Globus pallidus (tissue), 1 donor: ENCODE results near the gene ATP6V0A4.
"Not testable (repeated sequence)": the region's sequence is repeated elsewhere in the genome, so short reads cannot be mapped to it uniquely, and the experiment has no call there.

Experiments used
- DNase-seq: peaks from one replicate; pipeline ENCODE4 v3.0.0-alpha.2; 2015; ENCODE audit warnings: low spot score

ATP6V0A4 gene

DNA sequence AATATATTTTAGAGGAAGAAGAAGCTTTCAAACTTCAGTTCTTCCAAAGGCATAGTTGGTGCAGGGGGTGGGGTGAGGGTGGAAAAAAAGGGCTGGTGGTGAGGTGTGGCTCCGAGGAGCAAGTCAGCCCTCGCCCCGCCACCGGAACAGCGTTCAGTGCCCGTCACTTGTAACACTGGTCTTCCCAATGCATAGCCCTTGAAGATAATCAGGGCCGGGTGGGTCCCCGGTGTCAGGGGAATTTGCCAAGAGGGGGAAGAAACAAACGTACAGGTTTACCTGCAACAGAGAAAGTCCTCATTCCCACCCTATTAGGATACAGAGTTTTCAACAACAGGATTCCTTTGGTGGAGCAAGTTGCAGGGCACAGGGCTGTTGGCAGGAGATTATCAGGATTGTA lies 98.3 kb downstream of the ATP6V0A4 start:
- no peak for DNase-seq

DNA sequence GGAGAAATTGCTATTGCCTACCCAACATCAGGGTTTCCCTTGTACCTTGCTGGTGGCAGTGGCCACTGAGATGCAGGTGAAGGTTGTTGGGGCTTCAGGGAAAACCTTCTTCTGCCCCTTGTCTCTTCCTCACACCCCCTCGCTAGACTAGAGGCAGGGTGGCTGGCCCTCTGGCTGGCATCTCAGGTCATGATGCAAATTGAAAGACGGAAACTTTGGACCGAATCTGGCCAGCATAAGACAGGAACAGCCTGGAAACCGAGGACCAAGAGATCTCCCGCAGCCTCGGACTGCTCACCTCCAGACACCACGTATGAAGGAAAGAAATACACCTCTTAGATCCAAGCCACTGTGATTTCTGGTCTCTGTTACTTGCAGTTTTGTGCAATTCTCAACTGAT lies 99.7 kb downstream of the ATP6V0A4 start:
- DNase-seq = no peak

DNA sequence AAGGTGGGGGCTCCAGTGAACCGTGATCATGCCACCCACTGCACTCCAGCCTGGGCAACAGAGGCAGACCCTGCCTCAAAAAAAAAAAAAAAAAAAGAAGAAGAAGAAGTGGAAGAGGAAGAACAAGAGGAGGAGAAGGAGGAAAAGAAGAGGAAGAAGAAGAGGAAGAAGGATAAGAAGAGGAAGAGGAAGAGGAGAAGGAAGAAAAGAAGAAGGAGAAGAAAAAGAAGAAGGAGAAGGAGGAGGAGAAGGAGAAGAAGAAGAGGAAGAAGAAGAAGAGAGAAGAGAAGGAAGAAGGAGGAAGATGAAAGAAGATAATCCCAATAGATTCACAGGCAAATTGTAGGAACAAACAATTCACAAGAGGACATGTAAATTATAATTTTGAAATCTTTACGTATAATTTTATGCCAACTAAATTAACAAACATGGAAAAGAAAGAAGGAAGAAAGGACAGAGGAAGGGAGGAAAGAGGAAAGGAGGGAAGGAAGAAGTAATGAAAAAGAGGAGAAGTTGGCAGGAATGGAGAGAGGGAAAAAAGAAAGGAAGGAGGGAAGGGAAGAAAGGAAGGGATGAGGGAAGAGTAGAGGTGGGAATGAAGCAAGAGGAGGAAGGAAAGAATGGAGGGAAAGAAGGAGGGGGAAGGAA lies 100.3 kb downstream of the ATP6V0A4 start:
- DNase-seq = no peak

DNA sequence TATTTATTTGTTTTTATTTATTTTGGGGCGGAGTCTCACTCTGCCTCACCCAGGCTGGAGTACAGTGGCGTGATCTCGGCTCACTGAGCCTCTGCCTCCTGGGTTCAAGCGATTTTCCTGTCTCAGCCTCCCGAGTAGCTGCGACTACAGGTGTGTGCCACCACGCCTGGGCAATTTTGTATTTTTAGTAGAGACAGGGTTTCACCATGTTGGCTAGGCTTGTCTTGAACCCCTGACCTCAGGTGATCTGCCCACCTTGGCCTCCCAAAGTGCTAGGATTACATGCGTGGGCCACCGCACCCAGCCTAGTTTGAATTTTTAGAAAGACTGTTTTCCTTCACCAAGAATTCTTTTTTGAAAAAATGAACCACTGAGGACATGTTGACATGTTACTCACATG lies 102.2 kb downstream of the ATP6V0A4 start:
- not testable (repeated sequence) for DNase-seq

DNA sequence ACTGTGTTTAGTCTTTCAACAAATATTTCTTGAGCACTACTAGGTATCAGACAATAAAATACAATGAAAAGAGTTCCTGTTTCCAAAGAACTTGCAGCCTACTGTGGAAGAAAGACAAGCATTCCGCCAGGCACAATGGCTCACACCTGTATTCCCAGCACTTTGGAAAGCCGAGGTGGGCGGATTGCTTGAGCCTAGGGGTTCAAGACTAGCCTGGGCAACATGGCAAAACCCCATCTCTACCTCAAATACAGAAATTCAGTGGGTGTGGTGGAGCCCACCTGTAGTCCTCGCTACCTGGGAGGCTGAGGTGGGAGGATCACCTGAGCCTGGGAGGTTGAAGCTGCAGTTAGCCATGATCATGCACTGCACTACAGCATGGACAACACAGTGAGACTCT lies 102.9 kb downstream of the ATP6V0A4 start:
- DNase-seq = no peak

DNA sequence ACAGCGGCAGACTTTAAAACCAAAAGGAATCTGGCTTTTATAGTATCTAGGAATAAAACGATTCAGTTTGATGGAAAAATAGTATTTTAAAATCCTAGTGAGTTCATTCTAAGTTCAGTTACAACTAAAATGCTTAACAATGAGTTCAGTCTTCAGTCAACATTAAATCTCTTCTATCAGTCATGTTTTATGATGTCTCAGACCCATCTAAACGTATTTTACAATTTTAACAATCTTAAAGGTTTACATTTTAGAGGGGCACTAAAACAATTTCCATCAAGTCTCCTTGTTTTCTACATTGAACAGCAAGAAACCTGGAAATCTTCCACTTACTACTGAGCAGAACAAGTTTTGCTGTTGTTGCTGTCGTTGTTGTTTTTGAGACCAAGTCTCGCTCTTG lies 106.8 kb downstream of the ATP6V0A4 start:
- no peak for DNase-seq

DNA sequence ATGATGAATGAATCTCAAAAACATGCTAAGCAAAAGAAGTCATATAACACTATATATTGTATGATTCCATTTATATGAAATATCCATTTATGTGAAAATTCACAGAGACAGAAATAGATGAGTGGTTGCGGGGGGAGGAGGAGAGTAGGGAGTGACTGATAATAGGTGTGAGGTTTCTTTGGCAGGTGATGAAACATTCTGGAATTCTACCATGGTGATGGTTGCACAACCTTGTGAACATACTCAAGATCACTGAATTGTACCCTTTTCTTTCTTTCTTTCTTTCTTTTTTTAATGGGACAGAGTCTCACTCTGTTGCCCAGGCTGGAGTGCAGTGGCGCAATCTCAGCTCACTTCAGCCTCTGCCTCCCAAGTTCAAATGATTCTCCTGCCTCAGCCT lies 107.5 kb downstream of the ATP6V0A4 start:
- DNase-seq = no peak

DNA sequence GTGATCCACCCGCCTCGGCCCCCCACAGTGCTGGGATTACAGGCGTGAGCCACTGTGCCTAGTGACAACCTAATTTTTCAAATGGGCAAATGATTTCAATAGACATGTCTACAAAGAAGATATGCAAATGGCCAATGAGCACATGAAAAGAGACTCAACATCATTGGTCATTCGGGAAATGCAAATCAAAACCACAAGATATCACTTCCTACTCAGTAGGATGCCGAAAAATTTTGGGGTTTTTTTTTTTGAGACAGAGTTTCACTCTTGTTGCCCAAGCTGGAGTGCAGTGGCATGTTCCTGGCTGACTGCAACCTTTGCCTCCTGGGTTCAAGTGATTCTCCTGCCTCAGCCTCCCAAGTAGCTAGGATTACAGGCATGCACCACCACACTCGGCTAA lies 110.0 kb downstream of the ATP6V0A4 start:
- not testable (repeated sequence) for DNase-seq

DNA sequence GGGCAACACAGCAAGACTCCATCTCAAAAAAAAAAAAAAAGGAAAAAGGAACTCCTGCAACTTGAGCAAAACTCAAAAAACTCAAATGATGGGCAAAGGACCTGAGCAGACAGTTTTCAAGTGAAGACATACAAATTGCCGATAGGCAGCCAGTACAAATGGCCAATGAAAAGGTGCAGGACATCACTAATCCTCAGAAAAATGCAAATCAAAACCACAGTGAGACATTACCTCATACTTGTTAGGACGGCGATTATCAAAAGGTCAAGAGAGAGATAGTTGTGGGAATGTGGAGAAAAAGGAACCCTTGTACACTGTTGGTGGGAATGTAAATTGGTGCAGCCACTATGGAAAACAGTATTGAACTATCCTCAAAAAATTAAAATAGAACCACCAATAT lies 113.7 kb downstream of the ATP6V0A4 start:
- no peak for DNase-seq

DNA sequence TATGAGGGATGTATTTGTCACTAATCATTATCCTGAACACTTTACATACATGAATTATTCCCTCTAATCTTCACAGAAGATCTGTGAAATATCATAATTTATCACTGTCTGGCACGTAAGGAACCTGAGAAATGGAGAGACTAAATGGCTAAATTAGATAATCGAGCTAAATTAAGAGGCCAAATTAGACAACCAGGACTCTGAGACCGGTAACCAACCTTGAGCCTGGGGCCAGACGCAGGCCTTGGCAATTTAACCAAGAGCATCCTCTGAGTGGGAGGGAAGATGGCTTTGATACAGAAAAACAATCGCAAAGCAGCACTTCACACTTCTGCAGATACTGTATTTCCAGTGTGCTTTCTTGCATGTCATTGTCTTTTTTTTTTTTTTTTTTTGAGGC lies 118.2 kb downstream of the ATP6V0A4 start:
- DNase-seq = no peak

DNA sequence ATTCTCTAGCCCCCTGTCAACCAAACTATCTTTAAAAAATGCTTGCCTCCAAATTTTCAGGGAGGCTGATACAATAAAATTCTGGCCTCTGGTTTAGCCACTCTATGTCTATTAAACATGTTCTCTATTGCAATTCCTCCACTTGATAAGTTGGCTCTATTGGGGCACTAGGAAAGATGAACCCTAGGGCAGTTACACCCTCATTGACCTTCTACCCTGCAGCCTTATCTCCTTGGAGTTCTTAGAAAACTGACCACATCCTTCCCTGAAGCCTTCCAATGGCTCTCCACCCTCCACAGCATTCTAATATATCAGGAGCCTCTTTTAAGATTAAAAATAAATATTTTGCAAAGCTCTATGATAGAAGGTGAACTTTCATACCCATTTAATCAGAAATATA lies 127.4 kb downstream of the ATP6V0A4 start:
- DNase-seq = no peak

DNA sequence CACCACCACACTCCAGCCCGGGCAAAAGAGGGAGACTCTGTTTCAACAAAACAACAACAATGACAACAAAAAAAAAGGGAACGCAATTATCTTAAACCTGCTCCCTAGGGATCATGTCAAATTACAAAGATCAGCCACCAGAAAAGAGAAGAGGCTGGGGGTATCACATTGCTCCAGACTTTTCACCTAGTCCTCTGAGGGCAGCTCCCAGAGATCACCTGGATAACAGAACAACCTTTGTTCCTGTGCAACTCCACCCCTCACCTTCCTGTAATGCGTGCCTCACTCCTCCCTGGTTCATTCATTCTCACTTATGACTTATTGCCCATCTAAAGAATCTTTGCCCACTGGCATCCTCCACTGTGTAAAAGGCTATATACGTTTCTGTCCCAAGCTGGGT lies 128.6 kb downstream of the ATP6V0A4 start:
- no peak for DNase-seq

DNA sequence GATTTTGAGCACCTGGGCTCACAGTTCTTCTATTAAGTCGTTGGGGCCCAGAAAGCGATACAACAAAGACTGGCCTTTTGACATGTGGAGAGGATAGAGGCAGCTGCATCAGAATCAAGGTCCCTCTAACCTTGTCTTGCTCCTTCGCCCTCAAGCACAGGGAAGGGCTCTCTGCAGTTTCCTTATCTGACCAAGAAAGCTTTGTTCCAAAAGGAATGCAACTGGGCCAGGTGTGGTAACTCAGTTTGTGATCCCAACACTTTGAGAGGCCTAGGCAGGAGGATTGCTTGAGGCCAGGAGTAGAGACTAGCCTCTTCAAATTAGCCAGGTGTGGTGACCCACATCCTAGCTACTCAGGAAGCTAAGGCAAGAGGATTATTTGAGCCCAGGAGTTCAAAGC lies 129.1 kb downstream of the ATP6V0A4 start:
- DNase-seq = no peak

DNA sequence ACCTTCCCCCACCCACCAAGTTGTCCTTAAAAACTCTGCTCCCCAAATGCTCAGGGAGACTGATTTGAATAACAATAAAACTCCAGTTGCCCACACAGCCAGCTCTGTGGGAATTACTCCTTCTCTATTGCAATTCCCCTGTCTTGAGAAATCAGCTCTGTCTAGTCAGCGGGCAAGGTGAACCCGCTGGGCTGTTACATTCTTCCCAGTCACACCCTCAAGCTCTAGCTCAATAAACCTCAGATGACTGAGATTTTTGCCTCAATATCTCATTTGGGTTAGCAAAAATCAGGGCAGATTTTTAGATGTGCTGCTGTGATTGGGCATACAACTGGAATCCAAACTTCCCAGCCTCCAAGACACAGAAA lies 129.8 kb downstream of the ATP6V0A4 start:
- no peak for DNase-seq

DNA sequence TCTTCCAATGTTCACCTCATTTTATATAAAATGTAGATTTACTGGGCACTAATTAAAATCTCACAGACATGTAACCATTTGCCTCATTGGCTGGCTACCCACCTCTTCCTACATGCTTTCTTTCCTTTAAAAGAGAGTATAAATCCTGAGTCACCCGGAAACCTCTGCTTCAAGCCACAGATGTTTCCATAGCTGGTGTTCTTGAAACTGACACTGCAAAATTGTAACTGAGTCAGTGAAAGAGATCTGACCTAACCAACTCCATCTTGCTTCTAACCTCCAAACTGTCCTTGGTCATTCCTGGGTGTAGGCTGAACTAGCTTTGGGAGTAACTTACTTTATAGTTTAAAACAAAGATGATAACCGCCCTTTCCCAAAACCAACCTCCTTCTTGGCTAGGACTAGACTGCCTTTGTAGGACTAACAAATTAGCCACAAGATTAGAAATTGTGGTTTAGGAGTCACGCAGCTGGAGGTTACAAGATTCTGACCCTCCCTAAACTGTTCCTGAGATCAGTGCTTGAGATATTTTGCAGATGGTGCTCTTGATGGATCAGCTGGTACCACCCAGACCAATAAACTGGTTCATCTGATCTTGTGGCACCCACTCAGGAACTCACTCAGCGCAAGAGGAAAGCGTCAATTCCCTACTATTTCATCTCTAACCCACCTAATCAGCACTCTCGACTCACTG lies 130.3 kb downstream of the ATP6V0A4 start:
- no peak for DNase-seq

DNA sequence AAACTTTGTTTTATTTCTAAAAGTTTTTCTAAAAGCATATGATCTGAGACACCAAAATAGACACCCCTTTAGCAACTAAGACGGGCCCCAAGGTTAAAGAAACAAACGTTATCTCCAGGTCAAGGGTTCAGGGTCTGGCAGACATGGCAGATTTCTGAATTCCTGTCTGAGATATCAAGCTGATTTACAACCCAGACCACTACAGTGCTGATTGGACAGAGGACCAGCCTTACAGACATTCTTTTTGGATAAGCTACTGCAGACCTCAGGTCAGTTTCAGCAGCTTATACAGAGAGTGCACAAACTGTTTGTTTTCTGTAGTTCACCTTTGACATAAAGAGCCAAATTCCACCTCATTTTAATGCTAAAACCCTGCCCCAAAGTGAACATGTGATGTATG lies 131.6 kb downstream of the ATP6V0A4 start:
- DNase-seq = peak; percentile 3

DNA sequence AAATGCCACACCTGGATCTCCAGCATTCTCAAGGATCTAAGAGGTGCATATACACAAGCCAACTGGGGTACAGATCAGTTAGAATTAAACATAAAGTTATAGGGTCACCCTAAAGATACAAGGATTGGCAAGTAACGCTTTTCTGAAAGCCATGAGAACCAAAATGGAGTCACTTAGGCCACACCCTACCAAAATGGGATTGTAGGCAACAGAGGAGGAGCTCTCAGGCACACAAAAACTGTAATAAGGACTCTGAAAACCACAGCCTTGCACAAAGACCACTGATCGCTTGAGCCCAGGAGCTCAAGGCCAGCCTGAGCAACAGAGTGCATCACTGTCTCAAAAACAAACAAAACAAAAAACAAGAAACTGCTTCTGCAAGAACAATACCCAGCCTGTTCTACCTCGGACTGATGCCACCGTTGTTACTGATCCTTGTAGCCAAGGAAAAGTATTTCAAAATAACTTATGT lies 132.3 kb downstream of the ATP6V0A4 start:
- peak; percentile 82 for DNase-seq

DNA sequence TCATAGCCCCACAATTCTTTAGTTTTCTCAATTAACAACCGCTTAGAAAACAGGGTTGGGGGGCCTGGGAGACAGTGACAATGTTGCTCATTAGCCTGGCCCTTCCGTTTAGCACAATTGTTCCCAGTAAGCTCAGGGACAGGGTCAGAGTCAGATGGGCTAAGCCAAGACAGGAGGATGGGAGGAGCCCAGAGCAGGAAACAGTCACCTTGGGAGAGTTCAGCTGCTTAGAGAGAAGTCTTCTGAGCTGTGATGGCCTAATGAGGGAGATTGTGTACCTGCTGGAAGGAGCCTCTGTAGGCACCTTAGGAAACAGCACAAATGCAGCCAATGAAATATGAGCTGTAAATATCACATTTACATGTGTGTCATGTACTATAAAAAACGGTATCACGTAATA lies 132.7 kb downstream of the ATP6V0A4 start:
- peak; percentile 8 for DNase-seq

DNA sequence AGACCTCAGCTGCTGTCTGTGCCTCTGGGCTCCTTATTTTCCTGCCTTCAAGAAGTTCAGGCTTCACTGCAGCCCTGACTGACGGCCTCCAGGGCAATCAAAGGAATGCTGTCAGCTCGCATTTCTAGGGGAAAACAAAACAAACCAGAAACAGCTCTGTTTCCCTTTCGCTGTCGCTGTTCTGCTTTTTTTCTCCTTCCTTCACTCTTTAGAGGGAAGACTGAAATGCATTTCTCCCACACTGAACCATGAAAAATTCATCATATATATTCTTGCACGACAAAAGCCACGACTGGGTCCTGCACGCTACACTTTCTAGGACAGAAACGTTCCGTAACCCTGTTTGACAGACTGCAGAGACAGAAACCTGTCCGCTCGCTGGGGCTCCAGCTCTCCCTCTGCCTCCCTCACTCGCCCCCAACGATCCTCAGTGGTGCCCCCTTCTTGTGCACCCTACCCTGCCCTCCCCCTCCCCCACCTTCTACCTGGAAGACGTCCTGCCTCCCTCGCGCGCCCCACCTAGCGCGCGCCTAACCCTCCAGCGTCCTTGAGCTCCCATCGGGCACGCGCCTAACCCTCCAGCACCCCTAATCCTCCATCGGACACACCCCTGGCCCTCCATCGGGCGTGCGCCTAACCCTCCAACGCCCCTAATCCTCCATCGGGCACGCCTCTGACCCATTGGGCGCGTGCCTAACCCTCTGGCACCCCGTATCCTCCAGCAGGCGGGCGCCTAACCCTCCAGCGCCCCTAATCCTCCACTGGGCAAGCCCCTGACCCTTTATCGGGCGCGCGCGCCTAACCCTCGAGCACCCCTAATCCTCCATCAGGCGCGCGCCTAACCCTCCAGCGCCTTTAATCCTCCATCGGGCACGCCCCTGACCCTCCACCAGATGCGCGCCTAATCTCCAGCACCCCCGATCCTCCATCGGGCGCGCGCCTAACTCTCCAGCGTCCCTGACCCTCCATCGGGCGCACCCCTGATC lies 134.0 kb downstream of the ATP6V0A4 start:
- DNase-seq = peak; percentile 15

DNA sequence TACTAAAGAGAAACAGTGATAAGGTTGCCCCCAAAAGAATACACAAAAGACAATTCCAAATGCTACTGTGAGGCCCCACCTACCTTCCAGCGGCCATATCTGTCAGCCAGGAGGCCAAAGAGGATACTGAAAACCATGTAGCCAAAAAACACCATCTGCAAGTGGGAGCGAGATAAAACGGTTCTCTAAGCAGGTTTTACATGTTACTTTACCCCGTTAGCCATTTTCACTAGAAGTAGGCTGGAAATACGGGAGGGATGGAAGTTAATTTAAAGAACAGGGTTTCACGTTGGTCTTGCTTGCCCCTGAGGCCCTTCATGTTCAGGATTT lies 135.0 kb downstream of the ATP6V0A4 start:
- no peak for DNase-seq

DNA sequence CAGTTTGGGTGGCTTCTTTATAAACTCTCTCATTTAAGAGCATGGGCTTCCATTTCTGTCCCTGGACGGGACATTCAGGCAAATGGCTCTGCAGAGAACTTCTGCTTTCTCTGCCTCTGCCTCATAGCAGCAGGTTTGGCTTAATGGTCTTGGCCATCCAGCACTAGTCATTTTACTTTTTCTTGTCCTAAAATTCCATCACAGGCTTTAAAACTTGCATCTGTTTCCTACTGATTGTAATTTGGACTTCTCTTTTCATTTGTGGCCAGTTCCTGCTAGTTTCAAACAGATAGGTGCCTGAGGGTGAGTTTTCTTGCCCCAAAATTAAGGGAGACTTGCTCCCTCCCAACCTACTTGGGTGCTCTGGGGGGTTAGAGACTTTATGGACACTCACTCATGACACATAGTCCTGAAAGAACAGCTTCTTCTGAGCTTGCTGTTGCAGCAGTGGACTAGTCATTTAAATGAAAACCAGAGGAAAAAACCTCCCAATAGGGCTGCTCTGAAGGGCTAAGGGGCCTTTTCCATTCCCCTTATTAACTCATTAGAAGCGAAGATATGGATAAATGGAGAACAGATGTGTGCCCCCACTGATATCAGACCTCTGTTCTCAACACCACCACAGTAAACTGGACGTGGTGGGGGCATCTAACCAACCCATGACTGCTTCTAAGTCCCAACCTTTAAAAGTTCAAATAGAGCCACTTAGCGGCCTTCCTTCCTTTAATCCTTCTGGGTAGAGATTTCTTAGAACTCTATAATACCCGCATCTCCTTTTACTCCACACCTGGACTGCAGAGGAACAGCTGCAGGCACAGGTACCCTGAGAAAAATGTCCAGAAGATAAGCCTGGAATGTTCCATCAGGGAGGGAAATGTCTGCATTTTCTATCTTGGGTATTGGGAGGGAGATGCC lies 135.7 kb downstream of the ATP6V0A4 start:
- no peak for DNase-seq
